ENCODE data around the gene C11orf98. TPM values are rescaled to one million over a fixed set of nuclear protein-coding genes. Genes with fewer than 3 reads are reported as not detected.
A peak's percentile ranks its signal among the peaks of the same experiment; 100 is the strongest.
"Not testable (repeated sequence)": the region's sequence is repeated elsewhere in the genome, so short reads cannot be mapped to it uniquely, and the experiment has no call there.

Gene C11orf98
- total RNA-seq, 2 donors from 2014 or later: 57.9 to 105 TPM

- Histone ChIP-seq H3K36me3 (no peaks in the 10 kb centered on the region), H3K27ac (no peak overlapping the region), H3K4me3 (no peak overlapping the region), H3K4me1 (peaks cover 9% of the 10 kb centered on the region), H3K9me3 (no peaks in the 10 kb centered on the region), H3K27me3 (no peaks in the 10 kb centered on the region), H3K9ac (ENCODE audit: low read depth in 2 of 2, low read length in 2 of 2) (no peak overlapping the region)
- DNase-seq: no peak
- intact Hi-C loops (cut with DNase I): no loop called here
- no peak for TF ChIP-seq CTCF (IDR thresholded peaks at IDR 0.05)
These were observed 10.7 kb downstream of the C11orf98 start for GRCh38 chr11:62654297-62654696.

GRCh38 chr11:62652161-62653006 lies 12.6 kb downstream of the C11orf98 start:
- Histone ChIP-seq H3K27ac (peak overlapping the region; percentile 92), H3K9ac (ENCODE audit: low read depth in 2 of 2, low read length in 2 of 2) (peak overlapping the region; percentile 94 to 98), H3K9me3 (no peaks in the 10 kb centered on the region), H3K27me3 (no peaks in the 10 kb centered on the region), H3K4me1 (peaks cover 9% of the 10 kb centered on the region), H3K36me3 (no peaks in the 10 kb centered on the region), H3K4me3 (peak overlapping the region; percentile 96)
- no peak for DNase-seq
- TF ChIP-seq CTCF (IDR thresholded peaks at IDR 0.05): no peak
- intact Hi-C loops (cut with DNase I): no loop called here

- H3K9ac ChIP-seq (ENCODE audit: low read depth in 2 of 2, low read length in 2 of 2); H3K27ac ChIP-seq; H3K9me3 ChIP-seq; DNase-seq; H3K36me3 ChIP-seq; H3K27me3 ChIP-seq; H3K4me3 ChIP-seq; intact Hi-C loops (cut with DNase I): not testable (repeated sequence)
- H3K4me1 ChIP-seq: peaks cover 16% of the 10 kb centered on the region
These were observed 14.7 kb downstream of the C11orf98 start for GRCh38 chr11:62650283-62650682.

- H3K27me3 ChIP-seq: no peaks in the 10 kb centered on the region
- TF ChIP-seq CTCF (IDR thresholded peaks at IDR 0.05): no peak
- no peaks in the 10 kb centered on the region for H3K9me3 ChIP-seq
- H3K9ac ChIP-seq (ENCODE audit: low read depth in 2 of 2, low read length in 2 of 2): no peak overlapping the region
- H3K36me3 ChIP-seq: no peaks in the 10 kb centered on the region
- no peak overlapping the region for H3K4me3 ChIP-seq
- peaks cover 20% of the 10 kb centered on the region for H3K4me1 ChIP-seq
- no peak for DNase-seq
- intact Hi-C loops (cut with DNase I): no loop called here
- H3K27ac ChIP-seq: no peak overlapping the region
These were observed 15.5 kb downstream of the C11orf98 start for GRCh38 chr11:62649486-62649885.

GRCh38 chr11:62648967-62649364 lies 16.0 kb downstream of the C11orf98 start:
- Histone ChIP-seq H3K9me3 (no peaks in the 10 kb centered on the region), H3K4me1 (peaks cover 20% of the 10 kb centered on the region), H3K27me3 (no peaks in the 10 kb centered on the region), H3K27ac (no peak overlapping the region), H3K9ac (ENCODE audit: low read depth in 2 of 2, low read length in 2 of 2) (no peak overlapping the region), H3K36me3 (no peaks in the 10 kb centered on the region), H3K4me3 (no peak overlapping the region)
- DNase-seq: no peak
- intact Hi-C loops (cut with DNase I): no loop called here
- no peak for TF ChIP-seq CTCF (IDR thresholded peaks at IDR 0.05)
